H54 (cell line): ENCODE data around the gene MRPL44.
A peak's percentile ranks its signal among the peaks of the same experiment; 100 is the strongest.

Source experiments
- DNase-seq: peaks from one replicate; pipeline ENCODE4 v3.0.0; 2011; ENCODE audit warnings: low spot score, mixed read lengths; ENCODE audit not compliant: insufficient read length
- FAIRE-seq: peaks from 3 replicates; lab custom pipeline; 2011; peaks lifted over from hg19 to GRCh38; lab: Jason Lieb, UNC
- POLR2A ChIP-seq: IDR thresholded peaks from 2 replicates; pipeline ENCODE4 v1.6.1; 2011; ENCODE audit warnings: low read depth, mild to moderate bottlenecking, low read length

The MRPL44 gene

GRCh38 chr2:223970343-223971128, 13.3 kb downstream of the MRPL44 start:
- TF ChIP-seq POLR2A = no peak
- FAIRE-seq (peak; percentile 98), DNase-seq (no peak)

GRCh38 chr2:223971731-223972130, 14.5 kb downstream of the MRPL44 start:
- DNase-seq (no peak), FAIRE-seq (peak; percentile 6)
- TF ChIP-seq POLR2A = no peak

GRCh38 chr2:223972656-223973102, 15.4 kb downstream of the MRPL44 start:
- DNase-seq (no peak), FAIRE-seq (no peak)
- TF ChIP-seq POLR2A = no peak

GRCh38 chr2:223973606-223974005, 16.3 kb downstream of the MRPL44 start:
- TF ChIP-seq POLR2A = no peak
- FAIRE-seq = no peak

GRCh38 chr2:223976635-223977226, 19.5 kb downstream of the MRPL44 start:
- no peak for DNase-seq
- TF ChIP-seq POLR2A = no peak
- FAIRE-seq = no peak

More at GRCh38 chr2:223973606-223974005, 16.3 kb downstream of the MRPL44 start:
- no peak for DNase-seq

- TF ChIP-seq POLR2A = no peak
- no peak for DNase-seq
- no peak for FAIRE-seq
Measured at GRCh38 chr2:223978451-223978850, 21.2 kb downstream of the MRPL44 start.

GRCh38 chr2:223979730-223980396, 22.6 kb downstream of the MRPL44 start:
- FAIRE-seq = no peak
- DNase-seq = no peak
- no peak for TF ChIP-seq POLR2A

- FAIRE-seq = no peak
- DNase-seq = no peak
- TF ChIP-seq POLR2A = no peak
Measured at GRCh38 chr2:223980397-223980735, 23.1 kb downstream of the MRPL44 start.

GRCh38 chr2:223980803-223981202, 23.5 kb downstream of the MRPL44 start:
- DNase-seq (no peak), FAIRE-seq (no peak)
- no peak for TF ChIP-seq POLR2A

- no peak for FAIRE-seq
- DNase-seq = no peak
- no peak for TF ChIP-seq POLR2A
Measured at GRCh38 chr2:223981241-223981640, 24.0 kb downstream of the MRPL44 start.

GRCh38 chr2:223989206-223989855, 32.1 kb downstream of the MRPL44 start:
- no peak for TF ChIP-seq POLR2A
- FAIRE-seq = no peak
- no peak for DNase-seq

- FAIRE-seq = no peak
- no peak for TF ChIP-seq POLR2A
Measured at GRCh38 chr2:223989856-223990232, 32.6 kb downstream of the MRPL44 start.

GRCh38 chr2:223991611-223992010, 34.3 kb downstream of the MRPL44 start:
- TF ChIP-seq POLR2A = no peak
- no peak for FAIRE-seq
- no peak for DNase-seq

More at GRCh38 chr2:223989856-223990232, 32.6 kb downstream of the MRPL44 start:
- no peak for DNase-seq
